Stimulated activated CD8-positive, alpha-beta memory T cell treated with anti-CD3 and anti-CD28 coated beads, Interleukin-4, amount 100 ng/mL, for 48 hours (primary cell): Measurements from ENCODE around the gene NEO1.

Source experiments
- DNase-seq: peaks from one replicate; pipeline ENCODE4 v3.0.0-alpha.2; 2020

Gene NEO1

GRCh38 chr15:73081321-73081958 lies 29.2 kb downstream of the NEO1 start:
- no peak for DNase-seq

DNA sequence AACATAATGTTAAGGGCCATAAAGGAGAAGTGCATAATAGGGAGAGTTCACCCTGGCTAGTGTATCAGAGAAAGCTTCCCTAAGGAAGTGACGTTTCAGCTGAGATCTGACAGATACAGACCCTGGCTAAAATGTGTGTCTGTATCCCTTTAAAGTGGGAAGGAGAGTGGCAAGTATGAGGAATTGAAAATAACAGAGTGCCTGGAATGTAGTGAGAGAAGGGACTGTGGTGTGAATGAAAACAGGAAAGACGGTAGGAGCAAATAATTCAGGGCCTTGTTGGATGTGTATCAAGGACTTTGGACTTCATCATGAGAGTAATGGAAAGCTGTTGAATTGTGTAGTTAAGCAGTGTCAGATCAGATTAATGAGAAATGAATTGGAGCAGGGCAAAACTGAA lies 30.5 kb downstream of the NEO1 start:
- DNase-seq: no peak

GRCh38 chr15:73087098-73087497 lies 34.8 kb downstream of the NEO1 start:
- no peak for DNase-seq

GRCh38 chr15:73105064-73105463 lies 52.8 kb downstream of the NEO1 start:
- DNase-seq: no peak

DNA sequence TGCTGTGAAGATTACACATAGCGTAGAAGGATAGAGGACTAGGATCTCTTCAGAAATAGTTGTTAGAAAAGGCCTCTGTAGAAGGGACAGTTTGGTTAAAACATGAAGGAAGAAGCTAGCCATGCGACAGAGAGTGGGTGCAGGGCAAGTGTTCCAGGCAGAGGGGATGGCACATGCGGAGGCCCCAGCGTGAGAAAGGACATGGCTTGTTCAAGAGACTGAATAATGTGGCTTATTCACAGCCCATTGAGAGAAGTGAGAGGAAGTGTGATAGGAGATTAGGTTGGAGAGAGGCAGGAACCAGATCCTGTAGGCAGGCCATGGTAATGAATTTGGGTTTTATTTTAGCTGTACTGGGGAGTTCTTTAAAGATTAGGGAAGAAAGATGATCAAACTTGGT lies 56.4 kb downstream of the NEO1 start:
- DNase-seq: no peak

DNA sequence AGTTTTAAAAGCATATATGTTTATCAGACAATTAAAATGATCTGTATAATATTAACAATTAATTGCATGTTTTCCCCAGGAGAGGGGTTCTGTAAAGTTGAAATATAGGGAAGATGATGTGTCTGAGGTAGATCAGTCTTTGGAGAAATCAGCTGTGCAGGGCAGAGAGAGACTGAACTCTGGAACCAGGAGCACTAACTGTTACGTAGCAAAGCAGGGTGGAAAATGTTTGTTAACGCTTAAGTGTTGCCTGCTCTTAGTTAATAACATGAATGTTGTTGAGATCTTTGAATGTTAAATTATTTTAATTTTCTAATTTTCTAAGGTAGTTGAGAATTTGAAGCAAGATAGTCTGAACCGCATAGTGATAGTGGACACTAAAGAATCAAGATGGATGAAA lies 57.5 kb downstream of the NEO1 start:
- DNase-seq: no peak

DNA sequence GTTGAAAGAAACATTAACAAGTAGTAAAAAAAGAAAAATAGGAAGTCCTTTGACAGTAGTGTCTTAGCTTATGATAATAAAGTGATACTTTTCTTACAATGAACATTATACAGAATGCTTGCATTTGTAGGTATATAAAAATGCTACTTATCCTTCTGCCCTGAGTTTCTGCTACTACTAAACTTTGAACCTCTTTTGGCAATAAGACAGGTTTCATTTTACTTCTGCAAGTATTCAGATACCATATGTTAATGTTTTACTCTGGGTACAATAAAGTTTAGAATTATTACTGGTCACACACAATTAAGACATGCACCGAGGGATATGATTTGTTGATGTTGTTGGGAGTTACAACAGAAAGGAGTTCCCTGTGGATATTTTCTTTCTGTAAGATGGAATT lies 57.9 kb downstream of the NEO1 start:
- no peak for DNase-seq

DNA sequence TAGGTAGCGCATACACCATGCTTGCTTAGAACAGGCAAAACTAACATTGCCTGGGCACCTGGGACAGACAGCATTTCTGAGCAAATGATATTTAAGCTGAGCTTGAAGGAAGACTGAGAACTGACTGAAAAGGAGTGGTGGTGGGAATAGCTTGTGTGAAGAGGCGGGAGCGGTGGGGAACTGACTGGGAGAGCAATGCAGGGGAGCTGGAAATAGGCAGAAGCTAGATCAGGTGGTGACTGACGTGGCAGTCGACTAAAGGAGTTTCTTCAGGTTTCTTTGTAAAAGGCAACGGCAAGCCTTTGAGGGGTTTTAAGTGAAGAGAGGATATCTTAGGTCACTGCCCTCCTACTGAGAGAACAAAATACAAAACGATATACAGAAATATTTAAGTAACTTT lies 61.8 kb downstream of the NEO1 start:
- no peak for DNase-seq

GRCh38 chr15:73116164-73116563 lies 63.9 kb downstream of the NEO1 start:
- no peak for DNase-seq

DNA sequence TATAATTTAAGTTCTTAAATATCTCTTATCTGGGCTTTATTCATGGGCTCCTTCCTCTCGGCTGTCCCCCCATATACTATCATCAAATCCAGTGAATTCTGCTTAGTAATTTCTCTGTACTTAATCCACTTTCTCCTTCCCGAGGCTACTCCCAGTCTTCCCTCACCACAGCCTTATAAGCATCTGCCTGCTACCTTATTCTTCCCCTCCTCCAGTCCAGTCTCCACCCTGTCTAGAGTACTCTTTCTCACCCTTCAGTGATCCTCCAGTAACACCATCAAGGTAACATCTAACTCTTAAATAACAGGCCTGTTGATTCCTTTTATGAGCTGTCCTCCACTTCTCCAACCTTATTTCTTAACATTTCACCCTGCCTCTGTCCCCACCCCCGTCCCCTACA lies 65.8 kb downstream of the NEO1 start:
- DNase-seq: no peak

DNA sequence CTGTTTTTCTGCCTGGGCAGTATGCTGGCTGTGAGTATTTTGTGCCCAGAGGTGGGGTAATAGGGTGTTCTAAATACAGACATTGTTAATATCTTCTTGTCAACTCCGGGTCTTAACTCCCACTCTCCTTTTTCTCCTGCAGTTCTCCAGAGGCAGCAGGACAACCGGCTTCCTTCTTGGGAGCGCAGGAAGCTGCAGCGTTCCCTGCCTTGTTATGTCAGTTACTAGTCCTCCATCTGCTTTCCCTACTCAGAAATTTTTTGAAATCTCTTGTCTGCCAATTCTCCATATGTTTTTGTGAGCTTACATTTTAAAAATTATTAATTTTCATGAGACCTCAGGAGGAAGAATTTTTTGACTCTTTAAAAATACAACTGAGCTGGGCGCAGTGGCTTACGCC lies 67.2 kb downstream of the NEO1 start:
- DNase-seq: no peak

DNA sequence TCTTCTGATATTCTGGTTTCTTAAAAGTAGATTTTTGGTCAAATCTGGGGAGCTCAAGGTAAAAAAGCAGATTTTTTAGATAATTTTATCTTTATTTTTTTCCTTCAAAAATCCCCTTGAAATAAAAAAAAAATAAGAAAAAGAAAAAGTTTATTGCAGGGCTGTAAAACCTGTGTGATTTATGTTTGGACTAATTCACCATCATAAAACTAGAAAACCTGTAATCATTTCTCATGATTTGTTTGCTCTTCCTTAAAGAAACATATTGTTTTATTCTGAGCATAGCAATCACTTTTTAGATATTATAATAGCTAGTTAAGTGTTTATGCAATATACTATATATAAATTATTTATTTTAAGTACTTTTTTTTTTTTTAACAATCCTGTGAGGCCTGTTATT lies 68.0 kb downstream of the NEO1 start:
- DNase-seq: no peak

DNA sequence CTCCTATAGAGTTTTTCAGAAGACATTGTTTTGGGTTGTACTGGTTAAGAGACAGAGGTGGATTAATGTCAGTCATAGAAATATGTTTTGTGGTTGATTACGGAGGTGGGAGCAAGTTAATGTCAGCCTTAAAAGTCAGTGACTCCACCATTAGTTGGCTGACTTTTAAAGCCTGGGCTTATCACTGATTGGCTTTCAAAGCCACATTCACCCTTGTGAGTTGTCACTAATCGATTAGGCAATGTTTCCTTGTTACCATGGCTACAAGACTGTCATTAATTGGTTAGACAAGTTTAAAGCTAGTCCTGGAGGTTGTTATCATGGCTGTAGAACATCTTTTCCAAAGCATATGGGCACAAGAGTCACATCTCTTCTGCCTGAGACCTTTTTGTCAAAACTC lies 73.0 kb downstream of the NEO1 start:
- DNase-seq: no peak

- DNase-seq: peak; percentile 33
Observed at GRCh38 chr15:73127302-73127936, 75.2 kb downstream of the NEO1 start.

DNA sequence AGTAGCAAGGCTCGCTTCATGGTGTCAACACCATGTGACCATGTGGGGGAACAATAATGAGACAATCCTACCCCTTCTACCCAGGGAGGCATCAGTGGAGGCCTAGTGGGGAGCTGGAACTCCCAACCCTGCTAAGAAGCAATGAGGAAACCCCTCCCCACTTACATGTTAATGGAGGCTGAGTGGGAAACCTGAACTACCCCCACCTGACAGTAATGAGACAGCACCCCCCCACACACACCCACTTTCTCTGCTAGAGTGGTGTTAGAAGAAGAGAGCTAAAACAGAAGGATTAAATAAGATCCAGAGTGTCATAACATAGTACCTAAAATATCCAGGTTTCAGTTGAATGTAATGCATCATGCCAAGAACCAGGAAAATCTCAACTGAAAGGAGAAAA lies 78.6 kb downstream of the NEO1 start:
- DNase-seq: no peak

DNA sequence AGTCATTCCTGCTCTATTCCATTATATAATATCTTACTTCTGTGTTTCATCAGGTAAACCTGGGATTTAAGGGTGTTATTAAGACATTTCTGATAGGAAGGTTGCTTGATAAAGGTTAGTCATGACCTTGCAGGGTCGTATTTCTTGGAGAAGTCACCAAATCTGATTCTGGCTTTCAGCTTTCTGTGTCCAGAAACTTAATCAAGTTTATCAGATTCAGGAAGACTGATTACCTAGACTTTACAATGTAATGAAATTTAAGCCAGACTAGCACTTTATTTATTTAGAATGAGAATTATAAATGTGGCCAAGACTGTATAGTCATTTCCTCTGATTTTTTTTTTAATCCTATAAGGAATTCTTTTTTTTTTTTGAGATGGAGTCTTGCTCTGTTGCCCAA lies 81.9 kb downstream of the NEO1 start:
- no peak for DNase-seq

DNA sequence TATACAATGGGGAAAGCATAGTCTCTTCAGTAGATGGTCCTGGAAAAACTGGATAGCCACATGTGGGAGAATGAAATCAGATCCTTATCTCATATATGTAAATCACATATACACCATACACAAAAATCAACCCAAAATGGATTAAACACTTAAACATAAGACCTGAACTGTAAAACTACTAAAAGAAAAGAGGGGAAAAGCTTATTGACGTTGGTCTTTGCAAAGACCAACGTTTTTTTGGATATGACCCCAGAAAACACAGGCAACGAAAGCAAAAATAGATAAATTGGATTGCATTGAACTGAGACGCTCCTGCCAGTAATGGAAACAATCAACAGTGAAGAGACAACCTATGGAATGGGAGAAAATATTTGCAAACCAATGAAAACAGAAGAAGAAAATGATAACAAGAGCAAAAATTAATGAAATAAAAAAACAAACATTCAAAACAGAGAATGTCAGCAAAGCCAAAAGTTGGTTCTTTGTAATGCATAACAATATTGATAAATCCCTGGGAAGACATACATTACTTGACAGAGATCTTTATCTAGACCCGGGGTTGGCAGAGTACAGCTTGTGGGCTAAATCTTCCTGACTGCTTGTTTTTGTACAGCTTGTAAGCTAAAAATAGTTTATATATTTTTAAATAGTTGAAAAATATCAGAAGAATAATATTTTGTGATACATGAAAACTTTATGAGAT lies 86.9 kb downstream of the NEO1 start:
- no peak for DNase-seq

- no peak for DNase-seq
Observed at GRCh38 chr15:73139744-73140553, 87.7 kb downstream of the NEO1 start.

GRCh38 chr15:73141216-73141900 lies 89.1 kb downstream of the NEO1 start:
- DNase-seq: no peak

DNA sequence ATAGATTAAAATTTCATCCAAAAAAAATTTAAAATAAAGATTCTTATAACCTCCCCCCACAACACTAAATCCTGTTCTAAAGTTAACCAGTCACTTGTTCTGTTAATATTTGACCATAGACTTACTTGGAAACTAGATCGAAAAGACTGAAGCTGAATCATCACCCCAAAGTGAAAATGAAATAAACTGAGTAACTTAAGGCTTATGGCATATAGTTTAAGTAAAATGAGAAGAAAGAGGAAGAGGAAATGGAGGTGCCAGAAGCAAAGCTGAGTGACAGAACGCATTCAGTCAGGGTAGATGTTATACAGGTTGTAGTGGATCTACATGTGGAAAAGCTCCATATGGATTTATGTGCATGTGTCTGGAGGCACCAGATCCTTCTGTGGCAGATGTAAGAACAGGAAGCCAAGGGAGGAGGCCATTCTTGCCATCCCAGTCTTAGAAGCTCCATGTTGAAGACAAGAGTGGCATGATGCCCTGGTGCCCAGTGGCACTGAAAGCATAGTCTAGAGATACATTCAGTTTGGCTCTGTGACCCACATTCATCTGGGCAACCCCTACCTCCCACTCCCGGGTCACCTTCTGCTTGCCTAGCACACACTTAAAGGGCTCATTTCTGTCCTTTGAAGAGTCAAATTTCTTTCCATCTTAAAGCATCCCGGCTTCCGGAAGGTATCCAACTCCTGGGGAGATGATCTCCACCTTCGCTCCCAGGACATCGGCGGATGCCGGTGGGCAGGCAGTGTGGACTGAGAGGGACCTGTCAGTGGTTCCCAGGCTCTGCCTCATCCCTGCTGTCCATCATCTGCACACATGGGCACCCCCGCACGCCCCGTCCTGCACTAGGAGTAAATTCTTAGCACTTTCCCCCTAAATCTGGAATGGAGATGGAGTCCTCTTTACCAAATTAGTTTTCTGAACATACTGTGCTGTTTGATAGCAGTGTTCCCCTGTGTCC lies 90.8 kb downstream of the NEO1 start:
- DNase-seq: peak; percentile 31

GRCh38 chr15:73143763-73144155 lies 91.5 kb downstream of the NEO1 start:
- DNase-seq: no peak

GRCh38 chr15:73146419-73146818 lies 94.2 kb downstream of the NEO1 start:
- DNase-seq: no peak
